GM21390 (cell line): Measurements from ENCODE around the gene SUGCT.
A peak's percentile ranks its signal among the peaks of the same experiment; 100 is the strongest.

Experiments used
- ATAC-seq: cut with Tn5 transposase; IDR thresholded peaks from one replicate; pipeline ENCODE4 v1.9.1; 2021; ENCODE audit not compliant: unreplicated experiment

The SUGCT gene

DNA sequence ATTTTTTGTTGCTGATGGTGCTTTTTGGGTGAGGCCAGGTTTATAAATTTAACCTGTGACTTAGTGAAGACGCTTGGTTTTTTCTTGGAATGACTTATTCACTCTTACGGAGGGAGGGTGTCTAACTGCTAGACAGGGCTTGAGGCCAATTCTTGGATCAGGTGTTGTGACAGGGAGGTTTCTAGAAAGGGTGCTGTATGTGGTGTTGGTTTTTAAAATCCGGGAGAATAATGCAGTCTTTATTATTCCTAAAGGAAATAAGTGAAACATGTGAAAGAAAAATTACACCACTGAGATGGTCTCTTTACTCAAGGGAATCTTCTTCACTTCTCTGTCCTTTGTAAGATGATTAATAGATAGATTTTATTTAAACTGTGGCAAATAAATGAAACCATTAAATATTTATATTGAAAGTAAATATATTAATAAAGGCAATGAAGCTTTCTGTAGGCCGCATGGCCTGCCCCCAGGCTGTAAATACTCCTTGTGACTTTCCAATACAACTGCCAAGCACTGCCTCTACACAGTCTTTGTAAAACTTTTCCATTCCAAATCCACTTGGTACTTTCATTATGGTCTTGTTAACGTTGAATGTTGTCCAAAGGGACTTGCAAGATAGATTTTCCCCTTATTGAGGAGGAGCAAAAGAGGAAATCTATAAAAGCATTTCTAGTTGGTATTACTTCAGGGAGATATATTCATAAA lies 323.1 kb downstream of the SUGCT start:
- no peak for ATAC-seq

DNA sequence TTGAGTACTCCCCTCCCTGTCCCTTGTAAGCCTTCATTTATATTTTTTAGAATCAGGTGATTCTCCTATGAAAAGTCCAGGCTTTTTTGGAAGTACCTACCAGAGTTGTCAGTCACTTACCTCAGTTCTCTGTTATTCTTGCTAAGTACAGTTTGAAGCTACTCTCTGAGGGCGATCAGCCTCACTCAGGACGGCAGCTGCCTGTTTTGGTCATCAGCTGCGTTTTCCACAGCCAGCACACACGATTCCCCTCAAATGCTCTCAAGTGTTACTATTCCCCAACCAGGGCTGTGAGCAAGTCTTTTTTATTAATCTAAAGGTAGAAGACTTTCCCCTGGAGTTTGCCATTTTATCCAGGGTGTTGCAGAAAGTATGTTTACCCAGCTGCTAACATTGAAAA lies 328.6 kb downstream of the SUGCT start:
- no peak for ATAC-seq

DNA sequence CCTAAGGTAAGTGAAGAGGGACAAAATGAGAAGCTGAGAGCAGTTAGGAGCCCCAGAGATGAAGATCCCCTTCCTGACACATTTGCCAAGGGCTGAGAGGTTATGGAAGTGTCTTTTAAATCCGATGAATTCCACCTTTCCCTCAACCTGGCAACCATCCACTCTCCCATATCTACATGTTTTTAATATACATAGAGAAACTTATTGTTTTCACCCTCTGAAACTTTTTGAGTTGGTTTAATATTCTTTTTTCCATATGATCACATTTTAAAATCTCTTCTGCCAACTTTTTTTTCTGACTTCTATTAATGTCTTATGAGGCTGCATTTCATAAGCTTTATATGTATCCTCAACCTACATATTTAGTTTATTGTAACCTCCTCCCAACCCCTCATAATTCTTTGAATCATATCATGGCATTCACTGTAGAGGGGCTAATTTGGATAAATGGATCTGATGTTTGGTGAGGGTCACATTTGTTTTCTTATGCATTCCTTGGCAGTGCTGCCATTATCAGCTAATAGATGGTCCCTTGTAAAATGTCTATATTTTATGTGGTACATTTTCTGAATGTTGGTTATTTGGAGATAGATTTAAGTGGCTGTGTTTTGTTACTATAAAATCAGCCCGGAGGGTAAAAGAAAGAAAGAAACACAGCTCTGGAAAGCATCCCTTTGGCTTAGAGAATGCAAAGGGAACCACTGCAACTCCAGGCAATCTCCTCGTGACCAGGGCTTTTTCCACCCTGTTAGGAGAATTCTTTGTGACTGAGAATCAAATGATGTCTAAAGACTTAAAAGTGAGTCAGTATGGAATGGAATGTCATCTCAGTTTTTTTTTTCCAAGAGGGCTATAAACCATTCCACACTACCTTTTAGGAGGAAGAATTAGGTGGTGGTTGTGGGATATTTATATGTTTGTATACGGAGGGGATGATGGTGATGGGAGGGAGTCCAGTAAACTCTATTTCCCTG lies 334.4 kb downstream of the SUGCT start:
- ATAC-seq, result no peak

DNA sequence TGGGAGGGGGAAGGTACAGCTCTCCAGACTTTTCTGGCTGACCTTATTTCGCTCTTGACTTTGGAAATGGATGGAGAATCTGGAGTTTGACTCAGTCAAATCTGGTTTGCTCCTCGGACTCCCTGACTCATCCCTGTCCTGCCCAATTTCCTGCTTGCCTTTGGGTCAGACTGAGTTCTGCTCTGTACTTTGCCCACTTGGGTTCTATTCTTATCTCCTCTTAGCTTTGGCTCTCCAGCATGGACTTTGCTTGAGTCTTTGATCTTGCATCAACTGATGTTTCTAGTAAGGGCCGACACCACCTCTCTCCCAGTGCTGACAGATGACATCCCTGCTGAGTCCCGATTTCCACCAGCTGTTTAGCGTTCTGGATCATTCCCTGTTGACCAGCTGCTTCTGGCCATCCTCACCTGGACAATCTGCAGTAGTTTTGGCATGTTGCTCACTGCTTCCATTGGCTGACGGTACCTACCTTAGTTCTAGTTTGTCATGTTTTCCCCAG lies 335.3 kb downstream of the SUGCT start:
- no peak for ATAC-seq

DNA sequence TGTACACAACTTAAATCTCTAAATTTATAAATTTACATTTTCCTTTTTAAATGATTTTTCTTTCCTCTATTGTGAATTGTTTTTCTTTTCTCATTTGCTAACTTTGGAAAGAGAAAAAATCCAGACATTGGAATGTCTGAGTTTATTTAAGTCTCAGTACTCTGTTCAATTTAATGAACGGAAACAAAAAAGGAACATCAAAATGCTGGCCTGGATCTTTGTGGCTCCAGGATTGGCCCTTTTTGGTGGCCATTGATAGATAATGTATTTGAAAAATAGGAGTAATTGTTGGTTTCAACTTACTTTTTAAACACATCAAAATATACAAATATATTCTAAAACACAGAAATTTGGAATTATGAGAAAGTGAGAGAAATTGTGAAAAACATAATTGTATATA lies 336.0 kb downstream of the SUGCT start:
- ATAC-seq, result no peak

DNA sequence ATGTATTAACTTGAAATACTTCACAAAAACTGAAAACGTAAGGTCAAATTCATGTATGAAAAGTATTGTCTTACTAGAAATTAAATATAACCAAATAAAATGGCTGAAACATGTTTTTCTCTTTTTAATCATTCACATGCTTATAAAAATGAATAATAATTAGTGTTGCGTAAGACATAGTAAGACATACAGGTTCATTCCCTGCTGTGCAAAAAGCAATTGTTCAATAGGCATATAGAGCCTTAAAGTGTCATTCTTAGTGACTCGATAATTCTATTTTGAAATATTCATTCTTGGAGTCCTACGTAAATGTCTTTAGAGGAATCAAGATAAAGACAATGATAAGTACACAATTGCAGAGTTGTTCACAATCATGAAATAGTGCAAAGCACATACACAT lies 337.1 kb downstream of the SUGCT start:
- ATAC-seq, result no peak

- peak; percentile 100 for ATAC-seq
Measured at GRCh38 chr7:40474790-40475680, 340.2 kb downstream of the SUGCT start.

DNA sequence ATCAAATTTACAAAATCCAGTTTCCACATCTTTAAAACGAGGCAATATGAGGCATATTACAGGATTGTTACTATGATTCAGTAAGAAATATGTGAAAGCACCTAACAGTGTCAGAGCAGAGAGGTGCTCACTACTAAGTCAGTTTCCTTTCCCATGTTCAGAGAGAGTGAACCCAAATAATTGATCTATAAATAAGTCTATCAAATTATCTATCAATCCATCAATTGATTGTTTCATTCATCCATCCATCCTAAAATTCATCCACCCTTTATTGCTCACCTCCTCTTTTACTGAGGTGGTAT lies 340.8 kb downstream of the SUGCT start:
- peak; percentile 16 for ATAC-seq

GRCh38 chr7:40477094-40477493 lies 342.3 kb downstream of the SUGCT start:
- no peak for ATAC-seq

GRCh38 chr7:40482845-40483244 lies 348.0 kb downstream of the SUGCT start:
- ATAC-seq, result no peak

DNA sequence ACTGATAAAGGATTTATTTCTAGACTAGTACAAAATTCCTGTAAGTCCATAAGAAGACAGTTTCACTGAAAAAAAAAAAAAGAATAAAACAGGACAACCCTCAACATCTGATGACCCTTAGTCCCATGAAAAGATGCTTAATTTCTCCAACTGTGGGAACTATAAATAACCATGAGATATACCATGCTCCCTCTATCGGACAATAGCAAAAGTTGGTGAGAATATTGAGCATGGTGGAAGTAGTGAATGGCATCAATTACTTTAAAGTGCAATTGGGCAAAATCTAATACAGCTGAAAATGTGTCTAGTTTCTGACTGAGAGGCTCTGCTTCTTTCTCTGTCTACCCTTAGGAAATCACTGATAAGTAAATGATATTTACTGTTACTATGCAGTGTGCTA lies 348.8 kb downstream of the SUGCT start:
- ATAC-seq, result no peak

DNA sequence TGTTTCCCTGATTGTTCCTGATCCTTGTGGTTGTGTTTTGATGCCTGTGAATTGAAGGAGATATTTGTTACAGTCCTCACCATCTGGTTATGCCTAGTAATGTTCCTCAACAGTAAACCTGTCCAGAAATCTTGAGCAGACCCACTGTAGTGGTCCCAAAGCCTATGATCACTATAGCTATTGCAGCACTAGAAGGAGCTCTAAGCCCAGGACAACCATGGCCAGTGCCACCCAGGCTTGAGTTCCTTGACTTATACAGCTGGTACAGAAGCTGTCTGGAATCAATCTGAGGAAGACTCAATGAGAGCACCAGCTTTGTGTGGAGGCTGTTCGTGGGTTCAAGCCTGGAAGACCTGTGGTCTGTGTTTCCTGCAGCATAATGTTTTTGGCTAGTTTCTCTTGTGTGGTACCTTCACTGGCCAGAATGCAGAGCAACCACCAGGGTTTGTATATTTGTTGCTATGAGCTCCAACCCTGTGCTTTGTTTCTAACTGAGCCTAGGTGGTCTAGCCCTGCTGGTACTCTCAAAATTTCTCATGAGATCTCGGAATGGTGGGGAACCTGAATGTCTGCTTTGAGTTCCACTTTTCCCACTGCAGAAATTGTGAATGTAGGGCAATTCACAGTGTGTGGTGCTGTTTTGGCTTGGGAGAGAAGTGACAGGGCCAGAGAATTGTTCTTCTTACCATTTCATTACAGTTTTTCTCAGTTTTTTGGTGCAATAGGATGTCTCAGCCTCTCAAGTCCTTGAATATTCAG lies 355.2 kb downstream of the SUGCT start:
- no peak for ATAC-seq

GRCh38 chr7:40490603-40490924 lies 355.8 kb downstream of the SUGCT start:
- ATAC-seq, result no peak

GRCh38 chr7:40492946-40493345 lies 358.1 kb downstream of the SUGCT start:
- ATAC-seq, result no peak

GRCh38 chr7:40493609-40494051 lies 358.8 kb downstream of the SUGCT start:
- ATAC-seq, result no peak

GRCh38 chr7:40498924-40499510 lies 364.2 kb downstream of the SUGCT start:
- no peak for ATAC-seq

DNA sequence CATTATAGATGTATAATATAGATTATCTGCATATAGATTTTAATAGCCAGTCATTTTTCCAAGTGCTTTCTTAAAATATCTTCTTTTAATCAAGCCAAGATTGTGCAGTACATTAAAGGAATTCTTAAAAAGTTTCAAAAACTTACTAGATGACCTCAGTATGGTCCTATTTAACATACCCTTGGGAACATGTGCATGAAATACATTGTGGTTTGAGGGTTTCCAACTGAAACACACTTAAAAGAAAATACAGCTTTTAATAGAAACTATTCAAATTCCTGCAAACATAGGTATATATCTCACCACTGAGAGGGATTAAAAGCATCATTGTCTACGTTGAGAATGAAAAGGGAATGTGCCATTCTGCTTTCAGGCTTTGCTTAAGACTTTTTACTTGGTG lies 364.9 kb downstream of the SUGCT start:
- ATAC-seq, result no peak

GRCh38 chr7:40500219-40500618 lies 365.4 kb downstream of the SUGCT start:
- no peak for ATAC-seq

GRCh38 chr7:40502359-40502758 lies 367.6 kb downstream of the SUGCT start:
- no peak for ATAC-seq

DNA sequence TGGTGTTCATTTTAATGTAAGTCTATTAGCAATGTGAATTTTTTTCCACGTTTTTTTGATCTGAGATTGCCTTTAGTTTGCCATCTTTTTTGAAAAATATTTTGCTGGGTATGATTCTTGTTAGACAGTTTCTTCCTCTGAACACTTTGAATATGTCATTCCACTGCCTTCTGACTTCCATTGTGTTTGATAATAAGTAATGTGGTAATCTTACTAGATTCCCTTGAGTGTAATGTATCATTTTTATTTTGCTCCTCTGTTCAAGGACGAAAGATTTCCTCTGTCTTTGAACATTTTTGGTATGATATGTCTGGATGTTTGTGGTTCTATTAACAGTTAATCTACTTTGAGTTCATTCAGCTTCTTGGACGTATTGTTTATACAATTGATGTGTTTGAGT lies 371.4 kb downstream of the SUGCT start:
- ATAC-seq, result no peak
